H1 (cell line): ENCODE measurements around the gene WDR27. TPM values are rescaled to one million over a fixed set of nuclear protein-coding genes. Genes with fewer than 3 reads are reported as not detected.

ENCODE experiments used
- BRCA1 ChIP-seq: IDR thresholded peaks from 2 replicates; pipeline ENCODE4 v1.6.1; 2012; ENCODE audit warnings: low read depth, low read length, improper control_type of control experiment
- CBX5 ChIP-seq: fragments of 300-800, 300-1000 bp; sonication (generic); IDR thresholded peaks from 2 replicates; pipeline ENCODE4 v1.7.1; 2016; ENCODE audit warnings: antibody characterized with exemption, low read length, low read depth
- EP300 ChIP-seq, 2 experiments: IDR thresholded peaks; 1 replicate in 1 of 2; 2 replicates in 1 of 2; pipeline ENCODE4 v1.6.1; 2011 to 2012; ENCODE audit warnings: low read depth in 2 of 2, low read length in 2 of 2, mild to moderate bottlenecking in 2 of 2, borderline replicate concordance in 1 of 2, inconsistent platforms in 1 of 2, moderate library complexity in 1 of 2
- GABPA ChIP-seq: IDR thresholded peaks from 2 replicates; pipeline ENCODE4 v1.6.1; 2011; ENCODE audit warnings: mild to moderate bottlenecking, low read length, moderate library complexity, borderline replicate concordance; ENCODE audit not compliant: insufficient read depth
- GTF2F1 ChIP-seq: IDR thresholded peaks from 2 replicates; pipeline ENCODE4 v1.6.1; 2012; ENCODE audit warnings: low read depth, low read length, improper control_type of control experiment, borderline replicate concordance
- JUN ChIP-seq: IDR thresholded peaks from 2 replicates; pipeline ENCODE4 v1.6.1; 2011; ENCODE audit warnings: low read depth, mild to moderate bottlenecking, improper control_type of control experiment, low read length
- SAP30 ChIP-seq: fragments of 300-600 bp; sonication (generic); IDR thresholded peaks from 2 replicates; pipeline ENCODE4 v1.7.1; 2012; ENCODE audit warnings: low read length, moderate library complexity, mild to moderate bottlenecking, inconsistent platforms; ENCODE audit not compliant: insufficient read depth, insufficient replicate concordance
- polyA plus RNA-seq, 7 experiments: library from polyadenylated mRNA; depleted of rRNA in 3 of 7; stranded (reverse) in 5 of 7; unstranded in 2 of 7; fragments of >200 nt in 5 of 7; fragments of 200-250 nt in 2 of 7; gene quantifications; 1 replicate in 5 of 7; 2 replicates in 1 of 7; 4 replicates in 1 of 7; pipeline versions ENCODE4 v1.2.1 to v1.2.3, GENCODE V29; 2011 to 2013; ENCODE audit warnings: missing spikeins in 2 of 7, mixed read lengths in 2 of 7
- total RNA-seq: library from RNA; stranded (reverse); fragmentation: NEBNext Ultra II Directional; extraction: Animal tissue kit (Norgen Biotek cat#: 25700); gene quantifications from 2 replicates; pipeline ENCODE4 v1.2.1, GENCODE V29; 2021
- TF ChIP-seq, protein P1 (sequence below): fragments of 300-600 bp; sonication (generic); IDR thresholded peaks from 2 replicates; pipeline ENCODE4 v1.7.1; 2012; ENCODE audit warnings: low read length, moderate library complexity, mild to moderate bottlenecking, inconsistent platforms; ENCODE audit not compliant: insufficient replicate concordance
- TF ChIP-seq, protein P2 (sequence below): IDR thresholded peaks from 2 replicates; pipeline ENCODE4 v1.6.1; 2012; ENCODE audit warnings: low read length, inconsistent platforms

The WDR27 gene
- total and polyA plus RNA-seq, 2 of the 8 experiments (the other 6 are each of a cell fraction or from before 2014, with no cell fraction given) = 53.6 to 68.6 TPM

DNA sequence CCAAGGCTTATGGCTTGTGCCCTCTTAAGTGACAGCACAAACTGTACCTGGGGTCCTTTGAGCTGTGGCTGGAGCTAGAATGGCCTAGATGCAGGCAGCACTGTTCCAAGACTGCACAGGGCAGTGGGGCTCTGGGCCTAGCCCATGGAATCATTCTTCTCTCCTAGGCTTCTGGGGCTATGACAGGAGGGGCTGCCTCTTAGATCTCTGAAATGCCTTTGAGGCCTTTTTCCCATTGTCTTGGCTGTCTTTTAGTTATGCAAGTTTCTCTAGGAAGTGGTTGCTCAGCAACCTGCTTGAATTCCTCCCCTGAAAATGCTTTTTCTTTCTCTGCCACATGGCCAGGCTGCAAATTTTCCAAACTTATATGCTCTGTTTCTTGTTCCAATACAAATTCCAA, 183.4 kb downstream of the WDR27 start (continued):
- TF ChIP-seq, protein P1, sequence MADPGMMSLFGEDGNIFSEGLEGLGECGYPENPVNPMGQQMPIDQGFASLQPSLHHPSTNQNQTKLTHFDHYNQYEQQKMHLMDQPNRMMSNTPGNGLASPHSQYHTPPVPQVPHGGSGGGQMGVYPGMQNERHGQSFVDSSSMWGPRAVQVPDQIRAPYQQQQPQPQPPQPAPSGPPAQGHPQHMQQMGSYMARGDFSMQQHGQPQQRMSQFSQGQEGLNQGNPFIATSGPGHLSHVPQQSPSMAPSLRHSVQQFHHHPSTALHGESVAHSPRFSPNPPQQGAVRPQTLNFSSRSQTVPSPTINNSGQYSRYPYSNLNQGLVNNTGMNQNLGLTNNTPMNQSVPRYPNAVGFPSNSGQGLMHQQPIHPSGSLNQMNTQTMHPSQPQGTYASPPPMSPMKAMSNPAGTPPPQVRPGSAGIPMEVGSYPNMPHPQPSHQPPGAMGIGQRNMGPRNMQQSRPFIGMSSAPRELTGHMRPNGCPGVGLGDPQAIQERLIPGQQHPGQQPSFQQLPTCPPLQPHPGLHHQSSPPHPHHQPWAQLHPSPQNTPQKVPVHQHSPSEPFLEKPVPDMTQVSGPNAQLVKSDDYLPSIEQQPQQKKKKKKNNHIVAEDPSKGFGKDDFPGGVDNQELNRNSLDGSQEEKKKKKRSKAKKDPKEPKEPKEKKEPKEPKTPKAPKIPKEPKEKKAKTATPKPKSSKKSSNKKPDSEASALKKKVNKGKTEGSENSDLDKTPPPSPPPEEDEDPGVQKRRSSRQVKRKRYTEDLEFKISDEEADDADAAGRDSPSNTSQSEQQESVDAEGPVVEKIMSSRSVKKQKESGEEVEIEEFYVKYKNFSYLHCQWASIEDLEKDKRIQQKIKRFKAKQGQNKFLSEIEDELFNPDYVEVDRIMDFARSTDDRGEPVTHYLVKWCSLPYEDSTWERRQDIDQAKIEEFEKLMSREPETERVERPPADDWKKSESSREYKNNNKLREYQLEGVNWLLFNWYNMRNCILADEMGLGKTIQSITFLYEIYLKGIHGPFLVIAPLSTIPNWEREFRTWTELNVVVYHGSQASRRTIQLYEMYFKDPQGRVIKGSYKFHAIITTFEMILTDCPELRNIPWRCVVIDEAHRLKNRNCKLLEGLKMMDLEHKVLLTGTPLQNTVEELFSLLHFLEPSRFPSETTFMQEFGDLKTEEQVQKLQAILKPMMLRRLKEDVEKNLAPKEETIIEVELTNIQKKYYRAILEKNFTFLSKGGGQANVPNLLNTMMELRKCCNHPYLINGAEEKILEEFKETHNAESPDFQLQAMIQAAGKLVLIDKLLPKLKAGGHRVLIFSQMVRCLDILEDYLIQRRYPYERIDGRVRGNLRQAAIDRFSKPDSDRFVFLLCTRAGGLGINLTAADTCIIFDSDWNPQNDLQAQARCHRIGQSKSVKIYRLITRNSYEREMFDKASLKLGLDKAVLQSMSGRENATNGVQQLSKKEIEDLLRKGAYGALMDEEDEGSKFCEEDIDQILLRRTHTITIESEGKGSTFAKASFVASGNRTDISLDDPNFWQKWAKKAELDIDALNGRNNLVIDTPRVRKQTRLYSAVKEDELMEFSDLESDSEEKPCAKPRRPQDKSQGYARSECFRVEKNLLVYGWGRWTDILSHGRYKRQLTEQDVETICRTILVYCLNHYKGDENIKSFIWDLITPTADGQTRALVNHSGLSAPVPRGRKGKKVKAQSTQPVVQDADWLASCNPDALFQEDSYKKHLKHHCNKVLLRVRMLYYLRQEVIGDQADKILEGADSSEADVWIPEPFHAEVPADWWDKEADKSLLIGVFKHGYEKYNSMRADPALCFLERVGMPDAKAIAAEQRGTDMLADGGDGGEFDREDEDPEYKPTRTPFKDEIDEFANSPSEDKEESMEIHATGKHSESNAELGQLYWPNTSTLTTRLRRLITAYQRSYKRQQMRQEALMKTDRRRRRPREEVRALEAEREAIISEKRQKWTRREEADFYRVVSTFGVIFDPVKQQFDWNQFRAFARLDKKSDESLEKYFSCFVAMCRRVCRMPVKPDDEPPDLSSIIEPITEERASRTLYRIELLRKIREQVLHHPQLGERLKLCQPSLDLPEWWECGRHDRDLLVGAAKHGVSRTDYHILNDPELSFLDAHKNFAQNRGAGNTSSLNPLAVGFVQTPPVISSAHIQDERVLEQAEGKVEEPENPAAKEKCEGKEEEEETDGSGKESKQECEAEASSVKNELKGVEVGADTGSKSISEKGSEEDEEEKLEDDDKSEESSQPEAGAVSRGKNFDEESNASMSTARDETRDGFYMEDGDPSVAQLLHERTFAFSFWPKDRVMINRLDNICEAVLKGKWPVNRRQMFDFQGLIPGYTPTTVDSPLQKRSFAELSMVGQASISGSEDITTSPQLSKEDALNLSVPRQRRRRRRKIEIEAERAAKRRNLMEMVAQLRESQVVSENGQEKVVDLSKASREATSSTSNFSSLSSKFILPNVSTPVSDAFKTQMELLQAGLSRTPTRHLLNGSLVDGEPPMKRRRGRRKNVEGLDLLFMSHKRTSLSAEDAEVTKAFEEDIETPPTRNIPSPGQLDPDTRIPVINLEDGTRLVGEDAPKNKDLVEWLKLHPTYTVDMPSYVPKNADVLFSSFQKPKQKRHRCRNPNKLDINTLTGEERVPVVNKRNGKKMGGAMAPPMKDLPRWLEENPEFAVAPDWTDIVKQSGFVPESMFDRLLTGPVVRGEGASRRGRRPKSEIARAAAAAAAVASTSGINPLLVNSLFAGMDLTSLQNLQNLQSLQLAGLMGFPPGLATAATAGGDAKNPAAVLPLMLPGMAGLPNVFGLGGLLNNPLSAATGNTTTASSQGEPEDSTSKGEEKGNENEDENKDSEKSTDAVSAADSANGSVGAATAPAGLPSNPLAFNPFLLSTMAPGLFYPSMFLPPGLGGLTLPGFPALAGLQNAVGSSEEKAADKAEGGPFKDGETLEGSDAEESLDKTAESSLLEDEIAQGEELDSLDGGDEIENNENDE = no peak
- TF ChIP-seq CBX5 (no peak), GTF2F1 (no peak), GABPA (no peak), EP300 (IDR thresholded peaks at IDR 0.05; ENCODE audit: borderline replicate concordance in 1 of 2, low read depth in 2 of 2, low read length in 2 of 2) (no peak), BRCA1 (no peak), SAP30 (no peak), JUN (no peak)
- TF ChIP-seq, protein P2, sequence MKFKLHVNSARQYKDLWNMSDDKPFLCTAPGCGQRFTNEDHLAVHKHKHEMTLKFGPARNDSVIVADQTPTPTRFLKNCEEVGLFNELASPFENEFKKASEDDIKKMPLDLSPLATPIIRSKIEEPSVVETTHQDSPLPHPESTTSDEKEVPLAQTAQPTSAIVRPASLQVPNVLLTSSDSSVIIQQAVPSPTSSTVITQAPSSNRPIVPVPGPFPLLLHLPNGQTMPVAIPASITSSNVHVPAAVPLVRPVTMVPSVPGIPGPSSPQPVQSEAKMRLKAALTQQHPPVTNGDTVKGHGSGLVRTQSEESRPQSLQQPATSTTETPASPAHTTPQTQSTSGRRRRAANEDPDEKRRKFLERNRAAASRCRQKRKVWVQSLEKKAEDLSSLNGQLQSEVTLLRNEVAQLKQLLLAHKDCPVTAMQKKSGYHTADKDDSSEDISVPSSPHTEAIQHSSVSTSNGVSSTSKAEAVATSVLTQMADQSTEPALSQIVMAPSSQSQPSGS = no peak
